CD4-positive, alpha-beta T cell (primary cell): ENCODE results near the gene TEDC2. TPM values are rescaled to one million over a fixed set of nuclear protein-coding genes. Genes with fewer than 3 reads are reported as not detected.

Experiments
- ATAC-seq: fragments of 200-7000 bp; cut with Tn5 transposase; one replicate; pipeline ENCODE4 v1.10.0; 2022; ENCODE audit warnings: mild to moderate bottlenecking; ENCODE audit not compliant: poor library complexity
- CTCF ChIA-PET: fragments of 350-600 bp; sonication (Branson Sonifier 250); formaldehyde crosslinking; loops from one replicate; lab custom pipeline; 2021; ENCODE audit warnings: antibody characterized with exemption, inconsistent platforms; lab: Charles Lee
- POLR2A ChIA-PET: fragments of 350-600 bp; sonication (Branson Sonifier 250); formaldehyde crosslinking; loops from one replicate; lab custom pipeline; 2021; ENCODE audit warnings: antibody characterized with exemption, inconsistent platforms; lab: Charles Lee
- DNase-seq, 14 experiments: peaks; one replicate each; pipeline ENCODE4 v3.0.0-alpha.2; 2013 to 2020; ENCODE audit warnings: mixed read lengths in 2 of 14
- H3K27ac ChIP-seq, 2 donors: one replicate each; pipeline versions ENCODE4 v1.5.1 to v1.7.0; 2013; ENCODE audit warnings: low read length in 2 of 2, low read depth in 1 of 2, mild to moderate bottlenecking in 1 of 2
- H3K27me3 ChIP-seq, 2 experiments: 1 replicate in 1 of 2; 2 replicates in 1 of 2; pipeline versions ENCODE4 v1.6.1 to v1.7.0; 2013; ENCODE audit warnings: low read length in 2 of 2, control low read depth in 1 of 2, mild to moderate bottlenecking in 1 of 2, moderate library complexity in 1 of 2; ENCODE audit not compliant: insufficient read depth in 2 of 2, control insufficient read depth in 1 of 2
- H3K36me3 ChIP-seq: one replicate; pipeline ENCODE4 v1.6.1; 2013; ENCODE audit warnings: low read length, control low read depth; ENCODE audit not compliant: insufficient read depth
- H3K4me1 ChIP-seq: one replicate; pipeline ENCODE4 v1.6.1; 2013; ENCODE audit warnings: low read length, control low read depth; ENCODE audit not compliant: insufficient read depth
- H3K4me3 ChIP-seq: one replicate; pipeline ENCODE4 v1.5.1; 2013; ENCODE audit warnings: mild to moderate bottlenecking, low read length, moderate library complexity
- H3K9me3 ChIP-seq, 2 experiments: 1 replicate in 1 of 2; 2 replicates in 1 of 2; pipeline versions ENCODE4 v1.6.1 to v1.7.0; 2013; ENCODE audit warnings: low read length in 2 of 2, mild to moderate bottlenecking in 2 of 2, control low read depth in 1 of 2, moderate library complexity in 1 of 2; ENCODE audit not compliant: control insufficient read depth in 1 of 2, insufficient read depth in 1 of 2
- H3K27ac Mint-ChIP-seq: one replicate; pipeline ENCODE4 v1.8.0; 2020; ENCODE audit warnings: mixed read lengths
- H3K27me3 Mint-ChIP-seq: one replicate; pipeline ENCODE4 v1.8.0; 2021; ENCODE audit warnings: mixed read lengths
- H3K36me3 Mint-ChIP-seq: one replicate; pipeline ENCODE4 v1.8.0; 2021; ENCODE audit warnings: low read depth, mixed read lengths
- H3K4me1 Mint-ChIP-seq: one replicate; pipeline ENCODE4 v1.8.0; 2021; ENCODE audit warnings: low read depth, mixed read lengths
- H3K4me3 Mint-ChIP-seq: one replicate; pipeline ENCODE4 v1.8.0; 2020; ENCODE audit warnings: mild to moderate bottlenecking, mixed read lengths
- H3K9me3 Mint-ChIP-seq: one replicate; pipeline ENCODE4 v1.8.0; 2020; ENCODE audit warnings: mixed read lengths
- intact Hi-C, 2 experiments: fragments of 100-400 bp; cut with DNase I in 1 of 2; cut with micrococcal nuclease in 1 of 2; formaldehyde crosslinking; loops; one replicate each; pipeline versions ENCODE4 v1.15.1 to v1.9.0; 2023 to 2025; cut with DNase I, micrococcal nuclease
- total RNA-seq, 174 experiments: library from RNA in 2 of 174; stranded (reverse) in 2 of 174; gene quantifications; one replicate each; pipeline ENCODE4 v1.2.3 and lab custom pipeline; 2021 to 2026
- TF ChIP-seq, protein P1 (sequence below): fragments of 200-600 bp; IDR thresholded peaks from one replicate; pipeline ENCODE4 v1.8.0; 2022; ENCODE audit warnings: antibody characterized with exemption, mild to moderate bottlenecking

TEDC2 gene
- total RNA-seq, 2 experiments from 2014 or later = 0.17 to 0.27 TPM

DNA sequence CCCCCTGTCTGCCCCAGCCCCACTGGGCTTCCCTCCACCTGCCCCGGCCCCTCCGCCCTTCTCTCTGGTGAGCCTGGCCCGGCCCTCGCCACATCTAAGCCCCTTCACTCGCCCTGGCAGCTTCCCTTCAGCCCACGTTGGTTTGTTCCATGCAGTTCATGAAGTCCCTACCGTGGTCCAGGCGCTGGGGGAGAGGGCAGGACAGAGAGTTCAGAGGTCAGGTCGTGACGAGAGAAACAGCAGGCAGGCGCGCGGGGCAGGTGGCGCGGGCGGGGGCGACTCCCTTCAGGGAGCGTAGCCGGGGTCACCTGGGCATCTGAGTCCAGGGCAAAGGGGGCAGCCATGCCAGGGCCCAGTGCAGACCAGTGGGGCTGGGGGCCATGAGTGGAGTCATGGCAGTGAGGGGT, 8.9 kb upstream of the TEDC2 start:
- H3K9me3 Mint-ChIP-seq = no peaks in the 10 kb centered on the region

DNA sequence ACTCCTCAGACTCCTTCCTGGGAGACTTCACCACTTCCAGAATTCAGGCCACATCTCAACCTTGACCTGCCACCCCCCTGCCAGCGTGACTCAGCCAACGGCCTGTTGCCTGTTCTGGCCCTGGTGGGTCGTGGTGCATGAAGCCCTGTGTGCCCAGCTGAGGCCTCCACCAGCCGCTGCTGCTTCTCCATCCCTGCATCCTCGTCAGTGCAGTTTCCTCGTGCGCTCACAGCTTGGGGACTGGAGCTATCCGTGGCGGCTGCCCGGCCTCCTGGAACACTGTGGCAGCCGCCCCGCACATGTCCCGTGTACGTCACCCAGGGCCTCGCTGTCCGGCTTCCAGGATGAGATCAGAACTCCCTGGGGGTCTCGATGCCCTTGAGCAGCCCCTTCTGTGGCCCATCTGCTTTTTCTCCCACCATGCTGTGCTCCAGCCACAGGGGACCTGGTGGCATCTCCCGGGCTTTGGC, 8.0 kb upstream of the TEDC2 start:
- Histone ChIP-seq H3K4me3 (no peak overlapping the region), H3K36me3 (peaks cover 21% of the 10 kb centered on the region), H3K4me1 (no peaks in the 10 kb centered on the region), H3K27me3 (no peaks in the 10 kb centered on the region), H3K9me3 (no peaks in the 10 kb centered on the region), H3K27ac (no peak overlapping the region)
- TF ChIP-seq, protein P1, sequence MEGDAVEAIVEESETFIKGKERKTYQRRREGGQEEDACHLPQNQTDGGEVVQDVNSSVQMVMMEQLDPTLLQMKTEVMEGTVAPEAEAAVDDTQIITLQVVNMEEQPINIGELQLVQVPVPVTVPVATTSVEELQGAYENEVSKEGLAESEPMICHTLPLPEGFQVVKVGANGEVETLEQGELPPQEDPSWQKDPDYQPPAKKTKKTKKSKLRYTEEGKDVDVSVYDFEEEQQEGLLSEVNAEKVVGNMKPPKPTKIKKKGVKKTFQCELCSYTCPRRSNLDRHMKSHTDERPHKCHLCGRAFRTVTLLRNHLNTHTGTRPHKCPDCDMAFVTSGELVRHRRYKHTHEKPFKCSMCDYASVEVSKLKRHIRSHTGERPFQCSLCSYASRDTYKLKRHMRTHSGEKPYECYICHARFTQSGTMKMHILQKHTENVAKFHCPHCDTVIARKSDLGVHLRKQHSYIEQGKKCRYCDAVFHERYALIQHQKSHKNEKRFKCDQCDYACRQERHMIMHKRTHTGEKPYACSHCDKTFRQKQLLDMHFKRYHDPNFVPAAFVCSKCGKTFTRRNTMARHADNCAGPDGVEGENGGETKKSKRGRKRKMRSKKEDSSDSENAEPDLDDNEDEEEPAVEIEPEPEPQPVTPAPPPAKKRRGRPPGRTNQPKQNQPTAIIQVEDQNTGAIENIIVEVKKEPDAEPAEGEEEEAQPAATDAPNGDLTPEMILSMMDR = no peak
- Mint-ChIP-seq H3K27me3 (no peaks in the 10 kb centered on the region), H3K4me3 (no peak overlapping the region), H3K4me1 (no peaks in the 10 kb centered on the region), H3K9me3 (no peaks in the 10 kb centered on the region), H3K36me3 (peaks cover 21% of the 10 kb centered on the region), H3K27ac (no peak overlapping the region)
- intact Hi-C loops = no loop called here
- POLR2A ChIA-PET = no interaction called here
- DNase-seq (no peak), ATAC-seq (no peak)
- CTCF ChIA-PET = no interaction called here

More for the DNA sequence above, 8.9 kb upstream of the TEDC2 start:
- intact Hi-C loops = no loop called here
- Histone ChIP-seq H3K27ac (no peak overlapping the region), H3K4me3 (no peak overlapping the region), H3K36me3 (peaks cover 24% of the 10 kb centered on the region), H3K9me3 (no peaks in the 10 kb centered on the region), H3K27me3 (no peaks in the 10 kb centered on the region), H3K4me1 (no peaks in the 10 kb centered on the region)
- DNase-seq (no peak), ATAC-seq (no peak)
- H3K4me3 Mint-ChIP-seq = no peak overlapping the region
- ChIA-PET POLR2A (no interaction called here), CTCF (no interaction called here)
- H3K4me1 Mint-ChIP-seq = no peaks in the 10 kb centered on the region
- H3K27ac Mint-ChIP-seq = no peak overlapping the region
- TF ChIP-seq, protein P1 = no peak
- H3K27me3 Mint-ChIP-seq = no peaks in the 10 kb centered on the region
- peaks cover 27% of the 10 kb centered on the region for H3K36me3 Mint-ChIP-seq

DNA sequence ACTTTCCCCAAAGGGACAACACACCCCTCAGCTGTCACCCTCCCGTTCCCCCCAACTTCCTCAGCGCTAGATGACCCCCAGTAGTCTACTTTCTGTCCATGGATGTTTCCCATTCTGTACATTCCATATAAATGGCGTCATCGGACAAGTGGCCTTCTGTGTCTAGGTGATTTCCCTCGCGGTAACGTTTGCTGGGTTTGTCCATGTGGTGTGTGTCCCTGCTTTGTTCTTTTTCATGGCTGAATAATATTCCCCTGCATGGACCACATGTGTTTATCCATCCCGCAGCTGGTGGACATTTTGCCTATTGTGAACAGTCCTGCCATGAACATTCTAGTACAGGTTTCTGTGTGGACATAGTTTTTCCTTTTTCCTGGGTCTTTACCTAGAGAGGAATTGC, 7.3 kb upstream of the TEDC2 start:
- ATAC-seq (no peak), DNase-seq (no peak)
- intact Hi-C loops = no loop called here
- CTCF ChIA-PET = no interaction called here
- TF ChIP-seq, protein P1 = no peak
- no peak overlapping the region for H3K4me3 ChIP-seq
- POLR2A ChIA-PET = no interaction called here
- Mint-ChIP-seq H3K36me3 (peaks cover 21% of the 10 kb centered on the region), H3K27ac (no peak overlapping the region), H3K4me1 (no peaks in the 10 kb centered on the region), H3K4me3 (no peak overlapping the region), H3K27me3 (no peaks in the 10 kb centered on the region), H3K9me3 (no peaks in the 10 kb centered on the region)
- H3K4me1 ChIP-seq = no peaks in the 10 kb centered on the region
- H3K9me3 ChIP-seq = no peaks in the 10 kb centered on the region
- no peak overlapping the region for H3K27ac ChIP-seq
- no peaks in the 10 kb centered on the region for H3K27me3 ChIP-seq
- H3K36me3 ChIP-seq = peaks cover 20% of the 10 kb centered on the region
